ENCODE results near the gene DPEP2.
"Not testable (repeated sequence)": the region's sequence is repeated elsewhere in the genome, so short reads cannot be mapped to it uniquely, and the experiment has no call there.

DPEP2 gene

GRCh38 chr16:68035227-68035626 lies 35.9 kb upstream of the DPEP2 start:
- TF ChIP-seq CTCF (IDR thresholded peaks at IDR 0.05; ENCODE audit: low read depth, low read length) = no peak
- no peak for DNase-seq (ENCODE audit: low read depth in 2 of 2)
- no peak overlapping the region for H3K4me3 ChIP-seq (replicated peaks in 1 of 2; ENCODE audit: low read depth in 2 of 2, low read length in 2 of 2)

- DNase-seq (ENCODE audit: low read depth in 2 of 2) = no peak
- no peak for TF ChIP-seq CTCF (IDR thresholded peaks at IDR 0.05; ENCODE audit: low read depth, low read length)
- no peak overlapping the region for H3K4me3 ChIP-seq (replicated peaks in 1 of 2; ENCODE audit: low read depth in 2 of 2, low read length in 2 of 2)
Measured at GRCh38 chr16:68033101-68033500, 33.8 kb upstream of the DPEP2 start.

- peak in 1 of 2 donors; percentile 53 for DNase-seq (ENCODE audit: low read depth in 2 of 2)
- no peak for TF ChIP-seq CTCF (IDR thresholded peaks at IDR 0.05; ENCODE audit: low read depth, low read length)
- no peak overlapping the region for H3K4me3 ChIP-seq (replicated peaks in 1 of 2; ENCODE audit: low read depth in 2 of 2, low read length in 2 of 2)
Measured at GRCh38 chr16:68031951-68032350, 32.7 kb upstream of the DPEP2 start.

GRCh38 chr16:68030108-68030507 lies 30.8 kb upstream of the DPEP2 start:
- not testable (repeated sequence) for H3K4me3 ChIP-seq (replicated peaks in 1 of 2; ENCODE audit: low read depth in 2 of 2, low read length in 2 of 2)
- DNase-seq (ENCODE audit: low read depth in 2 of 2) = peak; percentile 60 to 68

DNA sequence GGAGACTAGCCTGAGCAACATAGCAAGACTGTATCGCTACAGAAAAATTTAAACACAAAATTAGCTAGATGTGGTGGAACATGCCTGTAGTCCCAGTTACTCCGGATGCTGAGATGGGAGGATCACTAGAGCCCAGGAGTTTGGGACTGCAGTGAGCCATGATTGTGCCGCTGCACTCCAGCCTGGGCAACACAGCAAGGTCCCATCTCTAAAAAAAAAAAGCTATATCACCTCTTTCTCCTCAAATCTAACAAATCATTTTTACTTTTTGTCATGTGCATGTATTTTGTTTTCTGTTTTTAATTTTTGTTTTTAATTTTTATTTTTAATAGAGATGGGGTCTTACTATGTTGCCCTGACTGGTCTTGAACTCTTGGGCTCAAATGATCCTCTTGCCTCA lies 29.7 kb upstream of the DPEP2 start:
- no peak overlapping the region for H3K4me3 ChIP-seq (replicated peaks in 1 of 2; ENCODE audit: low read depth in 2 of 2, low read length in 2 of 2)
- DNase-seq (ENCODE audit: low read depth in 2 of 2) = no peak
- no peak for TF ChIP-seq CTCF (IDR thresholded peaks at IDR 0.05; ENCODE audit: low read depth, low read length)

GRCh38 chr16:68022728-68023537 lies 23.6 kb upstream of the DPEP2 start, which contains the start of the genes DDX28 and DUS2:
Gene DDX28 (minus strand): TSS chr16:68023232. CDS start chr16:68023202, 30 bp downstream.
Gene DUS2 (plus strand): TSS chr16:68023284. CDS start chr16:68038024, 14,740 bp downstream.
- peak; percentile 92 to 95 for DNase-seq (ENCODE audit: low read depth in 2 of 2)
- no peak for TF ChIP-seq CTCF (IDR thresholded peaks at IDR 0.05; ENCODE audit: low read depth, low read length)
- peak within 1 kb of the TSS; percentile 80 to 93 for H3K4me3 ChIP-seq (replicated peaks in 1 of 2; ENCODE audit: low read depth in 2 of 2, low read length in 2 of 2)

- no peak for TF ChIP-seq CTCF (IDR thresholded peaks at IDR 0.05; ENCODE audit: low read depth, low read length)
- no peak for DNase-seq (ENCODE audit: low read depth in 2 of 2)
- H3K4me3 ChIP-seq (replicated peaks in 1 of 2; ENCODE audit: low read depth in 2 of 2, low read length in 2 of 2) = peak overlapping the region; percentile 80 to 93
Measured at GRCh38 chr16:68022278-68022727, 23.0 kb upstream of the DPEP2 start.

Measured in cardiac fibroblast (primary cell).